HL-60 (cell line): Measurements from ENCODE around the gene LGALS4.

Experiments
- DNase-seq, 2 experiments: peaks; one replicate each; pipeline ENCODE4 v3.0.0-alpha.2; 2010 to 2020; ENCODE audit warnings: low read depth in 1 of 2, low spot score in 1 of 2
- H3K27ac ChIP-seq: fragments of 250-450 bp; sonication (Bioruptor Pico); replicated peaks from 2 replicates; pipeline ENCODE4 v1.5.1; 2020; ENCODE audit warnings: mild to moderate bottlenecking, moderate library complexity
- H3K27me3 ChIP-seq: fragments of 250-450 bp; sonication (Bioruptor Pico); 2 replicates; pipeline ENCODE4 v1.5.1; 2021; ENCODE audit warnings: mild to moderate bottlenecking, moderate library complexity; ENCODE audit not compliant: insufficient read depth, poor library complexity, severe bottlenecking
- H3K4me3 ChIP-seq: replicated peaks from 2 replicates; pipeline ENCODE4 v1.5.1; 2011; ENCODE audit warnings: mild to moderate bottlenecking, control low read depth, low read length; ENCODE audit not compliant: insufficient read depth
- CTCF ChIP-seq: IDR thresholded peaks from one replicate; pipeline ENCODE4 v1.5.1; 2011; ENCODE audit warnings: low read length, control low read depth, inconsistent platforms; ENCODE audit not compliant: insufficient read depth
- GABPA ChIP-seq: IDR thresholded peaks from 2 replicates; pipeline ENCODE4 v1.6.1; 2012; ENCODE audit warnings: low read depth
- POLR2AphosphoS5 ChIP-seq: IDR thresholded peaks from 2 replicates; pipeline ENCODE4 v1.6.1; 2012; ENCODE audit warnings: low read depth
- REST ChIP-seq: IDR thresholded peaks from 2 replicates; pipeline ENCODE4 v1.6.1; 2012; ENCODE audit warnings: low read depth; ENCODE audit not compliant: insufficient replicate concordance
- SPI1 ChIP-seq: IDR thresholded peaks from 2 replicates; pipeline ENCODE4 v1.6.1; 2012; ENCODE audit warnings: low read depth, mild to moderate bottlenecking, borderline replicate concordance

The LGALS4 gene

DNA sequence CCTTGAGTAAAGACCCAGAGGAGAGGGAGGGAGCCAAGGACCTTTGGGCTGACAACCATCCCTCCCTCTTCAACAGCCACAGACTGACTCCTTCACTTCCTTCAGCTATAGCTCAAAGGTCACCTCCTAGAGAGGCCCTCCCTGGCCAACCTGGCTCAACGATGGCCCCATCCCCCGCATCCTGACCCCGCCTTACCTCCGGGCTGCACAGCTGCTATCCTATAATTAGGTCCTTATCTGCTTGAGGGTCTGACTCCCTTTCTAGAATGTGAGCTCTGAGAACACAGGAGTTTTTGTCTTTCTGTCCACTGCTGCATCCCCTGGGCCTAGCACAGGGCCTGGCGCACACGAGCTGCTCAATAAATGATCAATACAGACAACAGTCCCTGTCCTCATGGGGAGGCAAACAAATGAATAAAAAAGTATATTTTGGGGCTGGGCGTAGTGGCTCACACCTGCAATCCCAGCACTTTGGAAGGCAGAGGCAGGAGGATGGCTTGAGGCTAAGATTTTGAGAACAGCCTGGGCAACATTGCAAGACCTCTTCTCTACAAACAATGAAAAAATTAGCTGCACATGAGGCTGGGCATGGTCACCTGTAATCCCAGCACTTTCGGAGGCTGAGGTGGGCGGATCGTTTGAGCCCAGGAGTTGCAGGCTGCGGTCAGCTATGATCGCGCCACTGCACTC is 6.6 kb upstream of the LGALS4 start:
- no peaks in the 10 kb centered on the region for H3K27me3 ChIP-seq
- no peak for DNase-seq
- H3K4me3 ChIP-seq, result no peak overlapping the region
- no peak overlapping the region for H3K27ac ChIP-seq
- TF ChIP-seq POLR2AphosphoS5 (no peak), REST (no peak), GABPA (no peak), CTCF (no peak), SPI1 (no peak)

DNA sequence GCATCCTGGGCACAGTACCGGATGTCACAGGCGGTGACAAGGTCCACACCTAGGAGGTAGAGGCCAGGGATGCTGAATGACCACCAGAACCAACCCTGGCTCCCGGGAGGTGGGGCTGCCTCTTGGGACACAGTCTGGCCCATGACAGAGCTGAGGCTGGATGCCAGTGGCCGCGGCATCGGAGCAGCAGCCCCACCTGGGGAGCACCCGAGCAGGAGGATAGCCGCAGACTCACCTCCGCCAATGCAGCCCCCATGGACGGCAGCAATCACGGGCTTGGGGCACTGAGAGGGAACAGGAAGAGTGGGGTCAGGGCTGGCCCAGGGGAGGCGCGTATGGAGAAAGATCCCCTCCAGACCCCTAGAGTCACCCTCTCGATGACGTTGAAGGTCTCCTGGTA is 4.3 kb upstream of the LGALS4 start:
- H3K27me3 ChIP-seq, result no peaks in the 10 kb centered on the region
- no peak overlapping the region for H3K27ac ChIP-seq
- no peak for DNase-seq
- TF ChIP-seq REST (no peak), GABPA (no peak), SPI1 (no peak), POLR2AphosphoS5 (no peak), CTCF (no peak)
- H3K4me3 ChIP-seq, result no peak overlapping the region

GRCh38 chr19:38816131-38816750 is 3.5 kb upstream of the LGALS4 start:
- no peaks in the 10 kb centered on the region for H3K27me3 ChIP-seq
- DNase-seq, result no peak
- H3K4me3 ChIP-seq, result no peak overlapping the region
- TF ChIP-seq POLR2AphosphoS5 (no peak), REST (no peak), CTCF (no peak), GABPA (no peak), SPI1 (no peak)
- H3K27ac ChIP-seq, result no peak overlapping the region
